KBM-7 (cell line): ENCODE measurements around the gene ZNF681.
"Not testable (repeated sequence)": the region's sequence is repeated elsewhere in the genome, so short reads cannot be mapped to it uniquely, and the experiment has no call there.

Experiments
- DNase-seq: peaks from one replicate; pipeline ENCODE4 v3.0.0-alpha.2; 2015
- in situ Hi-C: fragments of 300-500 bp; cut with MboI; formaldehyde crosslinking; loops from 2 replicates; pipeline ENCODE4 v1.14.3; 2020; ENCODE audit warnings: low sequenced_read_pairs, low pct_unique_long_range_greater_than_20kb, mixed read lengths

ZNF681 gene

DNA sequence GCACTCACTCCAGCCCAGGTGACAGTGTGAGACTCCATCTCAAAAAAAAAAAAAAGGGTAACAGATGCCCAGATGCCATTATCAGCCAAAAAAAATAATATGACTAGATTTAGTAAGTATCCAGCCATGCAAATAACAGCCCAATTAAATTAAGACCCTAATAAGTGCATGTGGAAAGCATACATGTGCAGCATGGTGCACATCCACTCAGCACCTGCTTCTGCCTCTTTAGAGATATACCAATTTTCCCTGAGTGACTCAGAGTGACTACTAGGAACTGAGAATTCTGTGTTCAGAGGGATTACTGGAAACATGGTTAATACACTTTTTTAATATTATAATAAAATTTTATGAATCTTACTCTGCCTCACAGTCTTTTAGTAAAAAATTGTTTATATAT lies 41.9 kb downstream of the ZNF681 start:
- in situ Hi-C loops: no loop called here
- DNase-seq: no peak

DNA sequence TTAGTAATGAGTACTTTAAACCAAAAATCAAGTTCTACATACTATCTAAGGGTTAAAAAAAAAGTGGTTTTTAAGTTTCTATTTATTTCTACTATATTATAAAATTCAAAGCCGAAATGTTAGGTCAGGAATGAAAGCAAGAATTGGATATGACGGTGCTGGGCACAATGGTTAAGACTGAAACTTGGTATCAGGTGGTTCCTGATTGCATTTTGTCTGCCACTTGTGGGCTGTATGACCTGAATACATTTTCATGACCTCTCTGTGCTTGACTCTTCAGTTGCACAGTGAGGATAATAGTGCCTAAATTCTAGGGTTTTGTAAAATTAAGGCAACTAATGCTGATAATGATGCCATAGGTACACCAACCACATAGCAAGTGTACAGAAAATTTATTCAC lies 49.3 kb downstream of the ZNF681 start:
- no peak for DNase-seq
- in situ Hi-C loops: no loop called here

DNA sequence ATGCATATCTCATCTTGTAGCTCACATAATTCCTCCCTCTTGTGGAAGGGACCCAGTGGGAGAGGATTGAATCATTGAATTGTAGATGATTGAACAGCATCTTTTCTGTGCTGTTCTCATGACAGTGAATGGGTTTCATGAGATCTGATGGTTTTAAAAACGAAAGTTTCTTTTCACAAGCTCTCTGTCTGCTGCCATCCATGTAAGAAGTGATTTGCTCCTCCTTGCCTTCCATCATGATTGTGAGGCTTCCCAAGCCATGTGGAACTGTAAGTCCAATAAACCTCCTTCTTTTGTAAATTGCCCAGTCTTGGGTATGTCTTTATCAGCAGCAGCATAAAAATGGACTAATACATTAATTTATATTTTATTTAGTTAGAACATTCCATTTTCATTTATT lies 52.0 kb downstream of the ZNF681 start:
- no peak for DNase-seq
- in situ Hi-C loops: no loop called here

- in situ Hi-C loops: no loop called here
These were observed 59.2 kb downstream of the ZNF681 start for GRCh38 chr19:23699521-23699860.

DNA sequence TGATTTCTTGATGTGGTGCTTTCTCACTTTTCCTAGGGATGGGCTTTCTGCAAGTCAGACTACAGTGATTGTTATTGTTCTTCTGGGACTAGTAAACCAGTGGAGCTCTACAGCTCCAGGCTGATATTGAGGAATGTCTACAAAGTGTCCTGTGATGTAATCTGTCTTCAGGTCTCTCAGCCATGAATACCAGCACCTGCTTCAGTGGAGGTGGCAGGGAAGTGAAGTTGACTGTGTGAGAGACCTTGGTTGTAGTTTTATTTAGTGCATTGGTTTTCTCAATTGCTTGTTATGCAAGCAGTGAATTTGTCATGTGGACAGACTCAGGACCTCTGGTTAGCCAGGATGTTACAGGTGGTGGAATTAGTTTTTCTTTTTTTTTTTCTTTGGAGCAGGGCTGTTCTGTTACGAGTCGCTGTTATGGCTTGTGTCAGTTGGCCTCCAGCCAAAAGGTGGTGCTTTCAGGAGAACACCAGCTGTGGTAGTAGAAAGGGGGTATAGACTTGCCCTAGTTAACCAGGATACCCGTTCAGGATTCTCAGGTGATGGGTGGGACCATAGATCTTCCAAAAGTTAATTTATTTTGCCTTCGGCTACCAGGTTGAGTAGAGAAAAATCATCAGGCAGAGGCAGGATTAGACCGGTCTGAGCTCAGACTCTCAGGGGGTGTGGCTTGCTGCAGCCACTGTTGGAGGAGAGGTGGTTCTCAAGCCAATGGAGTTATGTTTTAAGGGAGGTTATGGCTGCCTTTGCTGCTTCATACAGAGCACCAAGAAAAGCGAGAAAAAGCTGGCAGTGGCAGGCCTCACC lies 59.8 kb downstream of the ZNF681 start:
- in situ Hi-C loops: no loop called here
- no peak for DNase-seq

More at GRCh38 chr19:23699521-23699860, 59.2 kb downstream of the ZNF681 start:
- no peak for DNase-seq

DNA sequence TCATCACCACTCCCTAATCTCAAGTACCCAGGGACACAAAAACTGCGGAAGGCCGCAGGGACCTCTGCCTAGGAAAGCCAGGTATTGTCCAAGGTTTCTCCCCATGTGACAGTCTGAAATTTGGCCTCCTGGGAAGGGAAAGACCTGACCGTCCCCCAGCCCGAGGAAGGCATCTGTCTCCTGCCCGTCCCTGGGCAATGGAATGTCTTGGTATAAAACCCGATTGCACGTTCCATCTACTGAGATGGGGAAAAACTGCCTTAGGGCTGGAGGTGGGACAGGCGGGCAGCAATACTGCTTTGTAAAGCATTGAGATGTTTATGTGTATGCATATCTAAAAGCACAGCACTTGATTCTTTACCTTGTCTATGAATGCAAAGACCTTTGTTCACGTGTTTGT lies 65.8 kb downstream of the ZNF681 start:
- in situ Hi-C loops, DNase-seq: not testable (repeated sequence)
